ENCODE results near the gene COL1A2. TPM values are rescaled to one million over a fixed set of nuclear protein-coding genes. Genes with fewer than 3 reads are reported as not detected.

COL1A2 gene
- total RNA-seq, 4 donors from 2014 or later, result 29.9 to 124 (median 61.3) TPM

- H3K9me3 ChIP-seq, result no peaks in the 10 kb centered on the region
- H3K4me1 ChIP-seq, result peaks cover 2% of the 10 kb centered on the region
- TF ChIP-seq POLR2A (IDR thresholded peaks at IDR 0.05), result no peak
- no peak for TF ChIP-seq POLR2AphosphoS5 (IDR thresholded peaks at IDR 0.05)
- no peak for TF ChIP-seq EP300 (IDR thresholded peaks at IDR 0.05)
- TF ChIP-seq, protein P1, sequence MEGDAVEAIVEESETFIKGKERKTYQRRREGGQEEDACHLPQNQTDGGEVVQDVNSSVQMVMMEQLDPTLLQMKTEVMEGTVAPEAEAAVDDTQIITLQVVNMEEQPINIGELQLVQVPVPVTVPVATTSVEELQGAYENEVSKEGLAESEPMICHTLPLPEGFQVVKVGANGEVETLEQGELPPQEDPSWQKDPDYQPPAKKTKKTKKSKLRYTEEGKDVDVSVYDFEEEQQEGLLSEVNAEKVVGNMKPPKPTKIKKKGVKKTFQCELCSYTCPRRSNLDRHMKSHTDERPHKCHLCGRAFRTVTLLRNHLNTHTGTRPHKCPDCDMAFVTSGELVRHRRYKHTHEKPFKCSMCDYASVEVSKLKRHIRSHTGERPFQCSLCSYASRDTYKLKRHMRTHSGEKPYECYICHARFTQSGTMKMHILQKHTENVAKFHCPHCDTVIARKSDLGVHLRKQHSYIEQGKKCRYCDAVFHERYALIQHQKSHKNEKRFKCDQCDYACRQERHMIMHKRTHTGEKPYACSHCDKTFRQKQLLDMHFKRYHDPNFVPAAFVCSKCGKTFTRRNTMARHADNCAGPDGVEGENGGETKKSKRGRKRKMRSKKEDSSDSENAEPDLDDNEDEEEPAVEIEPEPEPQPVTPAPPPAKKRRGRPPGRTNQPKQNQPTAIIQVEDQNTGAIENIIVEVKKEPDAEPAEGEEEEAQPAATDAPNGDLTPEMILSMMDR (IDR thresholded peaks at IDR 0.05), result no peak
- H3K4me3 ChIP-seq, result no peak overlapping the region
- H3K36me3 ChIP-seq, result no peaks in the 10 kb centered on the region
- no peak for DNase-seq (ENCODE audit: low spot score in 2 of 2)
- no peak overlapping the region for H3K27ac ChIP-seq
- WGBS, result 54% methylated on average over 7 of the region's 7 CpGs
- H3K27me3 ChIP-seq, result no peaks in the 10 kb centered on the region
These were observed 41.8 kb upstream of the COL1A2 start for GRCh38 chr7:94352887-94353286.

- Histone ChIP-seq H3K4me1 (peaks cover 2% of the 10 kb centered on the region), H3K36me3 (no peaks in the 10 kb centered on the region), H3K4me3 (no peak overlapping the region), H3K27ac (no peak overlapping the region), H3K27me3 (no peaks in the 10 kb centered on the region), H3K9me3 (no peaks in the 10 kb centered on the region)
- DNase-seq (ENCODE audit: low spot score in 2 of 2), result no peak
- TF ChIP-seq EP300 (IDR thresholded peaks at IDR 0.05) (no peak), POLR2AphosphoS5 (IDR thresholded peaks at IDR 0.05) (no peak), POLR2A (IDR thresholded peaks at IDR 0.05) (no peak)
- TF ChIP-seq, protein P1 (IDR thresholded peaks at IDR 0.05), result no peak
These were observed 39.7 kb upstream of the COL1A2 start for GRCh38 chr7:94354953-94355352.

DNA sequence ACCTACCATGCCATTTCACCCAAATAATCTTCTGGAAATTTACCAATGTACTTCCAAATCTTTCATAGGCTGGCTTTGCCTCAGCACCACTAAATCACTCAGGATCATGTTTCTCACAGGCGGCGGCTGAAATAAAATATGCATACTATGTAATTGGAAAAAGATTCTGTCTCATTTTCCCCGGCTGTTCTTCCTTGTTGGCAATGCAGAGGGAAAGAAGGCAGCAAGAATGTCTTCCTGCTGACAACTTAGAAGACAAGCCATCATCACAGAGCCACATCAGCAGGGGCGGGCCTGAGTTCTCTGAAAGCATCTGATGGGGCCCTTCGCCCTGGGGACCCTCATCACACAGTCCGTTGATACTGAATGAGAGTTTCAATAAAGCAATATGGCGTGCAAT lies 39.2 kb upstream of the COL1A2 start:
- no peak for DNase-seq (ENCODE audit: low spot score in 2 of 2)
- Histone ChIP-seq H3K36me3 (no peaks in the 10 kb centered on the region), H3K9me3 (no peaks in the 10 kb centered on the region), H3K4me3 (no peak overlapping the region), H3K27me3 (no peaks in the 10 kb centered on the region), H3K27ac (peak overlapping the region; percentile 38), H3K4me1 (peaks cover 2% of the 10 kb centered on the region)
- WGBS, result 43% methylated on average over 7 of the region's 7 CpGs
- TF ChIP-seq EP300 (IDR thresholded peaks at IDR 0.05) (no peak), POLR2A (IDR thresholded peaks at IDR 0.05) (no peak), POLR2AphosphoS5 (IDR thresholded peaks at IDR 0.05) (no peak)
- TF ChIP-seq, protein P1 (IDR thresholded peaks at IDR 0.05), result no peak

DNA sequence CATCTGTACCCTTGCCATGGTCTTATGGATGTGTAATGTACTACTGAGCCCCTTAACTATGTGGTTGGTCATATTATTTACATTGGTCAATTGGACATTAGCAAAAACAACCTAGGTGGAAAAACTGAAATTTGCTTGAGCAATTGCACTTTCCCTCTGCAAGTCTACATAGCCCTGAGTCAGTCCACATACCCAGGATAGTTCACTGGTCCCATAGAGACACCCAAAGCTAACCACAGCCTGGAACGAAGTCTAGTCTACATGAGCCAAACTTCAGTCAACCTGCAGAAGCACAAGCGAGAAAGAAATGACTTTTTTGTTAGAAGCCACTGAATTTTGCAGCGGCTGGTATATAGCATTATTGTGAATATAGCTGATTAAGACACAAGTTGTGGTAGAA lies 37.6 kb upstream of the COL1A2 start:
- no peaks in the 10 kb centered on the region for H3K36me3 ChIP-seq
- no peak for DNase-seq (ENCODE audit: low spot score in 2 of 2)
- 93% methylated on average over 3 of the region's 3 CpGs for WGBS

DNA sequence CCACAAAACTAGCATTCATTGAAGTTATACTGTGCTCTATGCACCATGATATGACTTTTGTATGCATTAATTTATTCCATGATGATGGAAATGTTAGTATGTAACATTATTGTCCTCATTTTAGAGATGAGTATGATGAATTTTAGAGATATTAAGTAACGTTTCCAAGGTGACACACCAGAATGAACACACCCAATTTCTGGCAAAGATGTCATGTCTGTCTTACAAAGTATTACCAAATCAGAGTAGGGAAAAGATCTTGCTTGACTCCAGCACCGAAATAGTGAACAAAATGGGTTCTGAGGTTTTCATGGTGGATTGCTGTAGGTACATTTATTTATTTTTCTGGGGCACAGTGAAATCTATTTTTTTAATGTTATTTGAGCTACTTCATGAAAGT lies 33.8 kb upstream of the COL1A2 start:
- no peak for DNase-seq (ENCODE audit: low spot score in 2 of 2)
- TF ChIP-seq, protein P1 (IDR thresholded peaks at IDR 0.05), result no peak
- TF ChIP-seq EP300 (IDR thresholded peaks at IDR 0.05) (no peak), POLR2A (IDR thresholded peaks at IDR 0.05) (no peak), POLR2AphosphoS5 (IDR thresholded peaks at IDR 0.05) (no peak)
- no peak overlapping the region for H3K27ac ChIP-seq
- no peaks in the 10 kb centered on the region for H3K9me3 ChIP-seq
- WGBS, result 54% methylated on average over 2 of the region's 2 CpGs
- peaks cover 4% of the 10 kb centered on the region for H3K4me1 ChIP-seq
- no peaks in the 10 kb centered on the region for H3K27me3 ChIP-seq
- H3K4me3 ChIP-seq, result no peak overlapping the region
- H3K36me3 ChIP-seq, result no peaks in the 10 kb centered on the region

More for the DNA sequence above, 37.6 kb upstream of the COL1A2 start:
- no peak for TF ChIP-seq EP300 (IDR thresholded peaks at IDR 0.05)
- TF ChIP-seq POLR2A (IDR thresholded peaks at IDR 0.05), result no peak
- no peak overlapping the region for H3K27ac ChIP-seq
- no peaks in the 10 kb centered on the region for H3K27me3 ChIP-seq
- no peaks in the 10 kb centered on the region for H3K9me3 ChIP-seq
- H3K4me1 ChIP-seq, result peaks cover 2% of the 10 kb centered on the region
- no peak overlapping the region for H3K4me3 ChIP-seq

- Histone ChIP-seq H3K27me3 (no peaks in the 10 kb centered on the region), H3K4me3 (no peak overlapping the region), H3K36me3 (no peaks in the 10 kb centered on the region), H3K4me1 (peaks cover 4% of the 10 kb centered on the region), H3K9me3 (no peaks in the 10 kb centered on the region), H3K27ac (no peak overlapping the region)
- WGBS, result 65% methylated on average over 1 of the region's 1 CpG
- no peak for DNase-seq (ENCODE audit: low spot score in 2 of 2)
- TF ChIP-seq, protein P1 (IDR thresholded peaks at IDR 0.05), result no peak
These were observed 32.4 kb upstream of the COL1A2 start for GRCh38 chr7:94362276-94362675.

Data from suprapubic skin (tissue), 4 donors.